CMK (cell line): ENCODE results near the gene MYL6B.
"Not testable (repeated sequence)": the region's sequence is repeated elsewhere in the genome, so short reads cannot be mapped to it uniquely, and the experiment has no call there.

Experiments used
- DNase-seq: peaks from one replicate; pipeline ENCODE4 v3.0.0-alpha.2; 2010; ENCODE audit warnings: low read depth

MYL6B gene

GRCh38 chr12:56153678-56154065 is 1.3 kb downstream of the MYL6B start:
- no peak for DNase-seq

GRCh38 chr12:56154246-56154771 is 1.9 kb downstream of the MYL6B start:
- no peak for DNase-seq

- no peak for DNase-seq
Measured at GRCh38 chr12:56154818-56155217, 2.4 kb downstream of the MYL6B start.

DNA sequence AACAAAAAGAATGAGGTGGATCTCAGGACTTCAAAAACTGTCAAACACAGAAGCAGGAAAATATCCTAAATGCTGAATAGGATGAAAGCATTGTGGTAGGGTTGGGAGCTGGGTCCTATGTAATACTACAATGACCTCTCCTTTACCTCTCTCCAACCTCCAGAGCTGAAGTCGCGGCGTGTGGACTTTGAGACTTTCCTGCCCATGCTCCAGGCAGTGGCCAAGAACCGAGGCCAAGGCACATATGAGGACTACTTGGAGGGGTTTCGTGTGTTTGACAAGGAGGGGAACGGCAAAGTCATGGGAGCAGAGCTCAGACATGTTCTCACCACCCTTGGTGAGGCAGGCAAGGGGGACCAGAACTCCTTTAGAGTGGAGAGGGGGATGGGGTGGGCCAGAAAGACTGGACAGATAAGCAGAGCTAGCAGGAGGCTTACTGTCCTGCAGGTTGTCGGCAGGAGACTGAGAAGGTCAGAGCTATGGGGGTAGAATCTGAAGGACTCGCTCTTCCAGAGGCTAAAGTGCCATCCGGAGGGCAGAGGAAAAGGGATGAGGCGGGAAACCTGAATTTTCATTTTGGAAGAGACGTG is 3.0 kb downstream of the MYL6B start:
- DNase-seq = no peak

DNA sequence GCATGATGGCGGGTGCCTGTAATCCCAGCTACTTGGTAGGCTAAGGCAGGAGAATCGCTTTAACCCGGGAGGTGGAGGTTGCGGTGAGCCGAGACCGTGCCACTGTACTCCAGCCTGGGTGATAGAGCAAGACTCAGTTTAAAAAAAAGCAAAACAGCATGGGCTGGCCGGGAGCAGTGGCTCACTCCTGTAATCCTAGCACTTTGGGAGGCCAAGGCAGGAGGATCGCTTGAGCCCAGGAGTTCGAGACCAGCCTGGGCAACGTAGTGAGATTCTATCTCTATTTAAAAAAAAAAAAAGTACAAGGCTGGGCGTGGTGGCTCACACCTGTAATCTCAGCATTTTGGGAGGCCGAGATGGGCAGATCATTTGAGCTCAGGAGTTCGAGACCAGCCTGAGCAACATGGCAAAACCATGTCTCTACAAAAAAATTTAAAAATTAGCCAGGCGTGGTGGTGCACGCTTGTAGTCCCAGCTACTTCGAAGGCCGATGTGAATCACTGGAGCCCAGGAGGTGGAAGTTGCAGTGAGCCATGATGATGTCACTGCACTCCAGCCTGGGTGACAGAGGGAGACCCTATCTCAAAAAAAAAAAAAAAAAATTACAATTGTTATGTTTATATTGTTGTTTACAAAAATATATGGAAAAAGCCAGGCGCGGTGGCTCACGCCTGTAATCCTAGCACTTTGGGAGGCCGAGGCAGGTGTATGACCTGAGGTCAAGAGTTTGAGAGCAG is 4.2 kb downstream of the MYL6B start:
- DNase-seq = not testable (repeated sequence)

GRCh38 chr12:56157201-56158028 is 5.0 kb downstream of the MYL6B start:
- peak; percentile 49 for DNase-seq

DNA sequence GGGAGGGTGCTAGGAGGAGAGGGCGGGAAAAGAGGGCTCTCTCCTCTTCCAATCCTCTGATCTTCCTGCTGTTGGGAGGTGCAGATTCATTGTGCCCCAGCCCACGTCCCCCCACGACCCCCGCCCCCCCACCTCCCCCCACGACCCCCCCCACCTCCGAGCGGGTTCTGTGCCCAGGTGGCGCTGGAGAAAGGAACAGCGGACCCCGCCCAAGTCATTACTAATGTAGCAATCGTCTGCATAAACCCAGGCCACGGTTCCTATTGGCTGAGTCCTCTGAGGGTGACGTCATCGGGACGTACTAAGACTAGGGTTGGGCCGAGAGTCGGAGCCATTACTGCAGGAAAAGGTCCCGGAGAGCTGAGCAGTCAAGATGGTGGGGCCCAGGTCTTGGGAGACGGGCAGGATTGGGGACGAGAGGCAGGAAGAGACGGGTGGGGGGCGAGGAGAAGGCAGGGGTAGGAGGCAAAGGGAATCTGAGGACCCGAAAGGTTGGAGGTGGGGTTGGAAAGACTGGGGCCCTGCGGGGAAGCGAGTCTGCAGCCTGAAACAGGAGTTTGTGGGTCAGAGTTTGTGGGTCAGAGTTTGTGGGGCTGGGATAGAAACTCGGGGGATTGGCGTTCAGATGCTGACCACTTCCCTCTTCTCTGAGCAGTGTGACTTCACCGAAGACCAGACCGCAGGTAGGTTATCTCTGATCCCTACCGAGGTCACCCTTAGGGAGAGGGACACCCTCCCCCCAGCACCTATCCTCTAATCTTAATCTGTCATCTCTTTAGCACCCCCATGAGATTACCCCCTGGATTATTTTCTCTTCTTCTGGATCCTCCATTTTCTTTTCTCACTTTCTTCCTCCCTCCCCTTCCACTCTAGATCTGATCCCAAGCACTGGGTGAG is 5.9 kb downstream of the MYL6B start, which contains the start of gene MYL6:
Gene MYL6 (plus strand): TSS at position 331 of the 897 bp plus-strand sequence. CDS start 43 bp downstream, at position 374.
- DNase-seq = peak; percentile 91

- no peak for DNase-seq
Measured at GRCh38 chr12:56158926-56159461, 6.6 kb downstream of the MYL6B start.

DNA sequence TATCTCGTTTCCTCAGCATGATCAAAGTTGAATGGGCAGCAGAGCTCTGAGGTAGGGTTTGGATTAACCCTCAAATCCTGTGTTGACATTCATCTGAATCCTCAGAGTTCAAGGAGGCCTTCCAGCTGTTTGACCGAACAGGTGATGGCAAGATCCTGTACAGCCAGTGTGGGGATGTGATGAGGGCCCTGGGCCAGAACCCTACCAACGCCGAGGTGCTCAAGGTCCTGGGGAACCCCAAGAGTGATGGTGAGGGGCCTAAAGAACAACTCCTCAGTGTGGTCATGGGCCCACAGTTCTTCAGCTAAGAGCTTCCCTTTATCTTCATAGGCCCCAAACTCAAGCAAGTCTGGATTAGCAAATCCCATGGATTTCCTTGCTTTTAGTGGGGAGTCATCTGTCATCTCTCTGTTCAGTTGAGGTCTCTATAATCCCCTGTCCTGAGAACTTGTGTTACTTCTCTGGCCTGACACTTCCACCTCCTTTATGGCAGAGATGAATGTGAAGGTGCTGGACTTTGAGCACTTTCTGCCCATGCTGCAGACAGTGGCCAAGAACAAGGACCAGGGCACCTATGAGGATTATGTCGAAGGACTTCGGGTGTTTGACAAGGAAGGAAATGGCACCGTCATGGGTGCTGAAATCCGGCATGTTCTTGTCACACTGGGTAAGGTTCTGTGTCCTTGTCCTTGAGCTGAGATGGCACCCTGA is 7.2 kb downstream of the MYL6B start:
- no peak for DNase-seq

- DNase-seq = no peak
Measured at GRCh38 chr12:56160193-56160763, 7.9 kb downstream of the MYL6B start.

DNA sequence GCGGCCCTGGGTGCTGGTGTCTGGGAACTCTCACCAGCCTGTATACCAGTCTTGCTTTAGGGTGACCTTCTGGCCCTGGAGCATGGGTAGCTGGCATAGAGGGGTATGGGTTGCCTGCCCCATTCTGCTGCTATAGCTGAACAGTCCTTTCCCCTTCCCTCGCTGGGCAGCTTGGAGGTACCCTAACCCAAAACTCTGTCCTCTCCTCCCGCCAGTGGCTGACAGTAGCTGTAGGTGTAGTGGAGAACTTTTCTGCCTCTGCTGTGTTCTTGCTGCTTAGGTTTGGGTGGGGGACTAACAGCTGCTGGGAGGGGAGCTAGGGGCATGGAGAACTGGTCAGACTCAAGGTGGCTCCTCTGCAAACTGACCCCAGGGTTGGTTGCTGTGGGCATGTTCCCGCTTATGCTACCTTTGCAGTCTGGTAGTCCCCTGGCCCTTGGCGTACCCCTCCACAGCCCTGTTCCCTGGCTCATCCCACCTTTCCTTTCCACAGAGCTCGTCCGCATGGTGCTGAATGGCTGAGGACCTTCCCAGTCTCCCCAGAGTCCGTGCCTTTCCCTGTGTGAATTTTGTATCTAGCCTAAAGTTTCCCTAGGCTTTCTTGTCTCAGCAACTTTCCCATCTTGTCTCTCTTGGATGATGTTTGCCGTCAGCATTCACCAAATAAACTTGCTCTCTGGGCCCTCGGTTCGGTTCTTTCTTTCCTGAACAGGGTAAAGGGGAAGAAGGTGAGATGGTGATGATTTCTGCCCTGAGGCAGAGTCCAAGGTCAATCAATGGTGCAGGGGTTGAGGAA is 8.7 kb downstream of the MYL6B start:
- no peak for DNase-seq

GRCh38 chr12:56161690-56162351 is 9.4 kb downstream of the MYL6B start:
- no peak for DNase-seq

- DNase-seq = no peak
Measured at GRCh38 chr12:56162468-56163290, 10.3 kb downstream of the MYL6B start.

- no peak for DNase-seq
Measured at GRCh38 chr12:56163533-56164344, 11.4 kb downstream of the MYL6B start.

DNA sequence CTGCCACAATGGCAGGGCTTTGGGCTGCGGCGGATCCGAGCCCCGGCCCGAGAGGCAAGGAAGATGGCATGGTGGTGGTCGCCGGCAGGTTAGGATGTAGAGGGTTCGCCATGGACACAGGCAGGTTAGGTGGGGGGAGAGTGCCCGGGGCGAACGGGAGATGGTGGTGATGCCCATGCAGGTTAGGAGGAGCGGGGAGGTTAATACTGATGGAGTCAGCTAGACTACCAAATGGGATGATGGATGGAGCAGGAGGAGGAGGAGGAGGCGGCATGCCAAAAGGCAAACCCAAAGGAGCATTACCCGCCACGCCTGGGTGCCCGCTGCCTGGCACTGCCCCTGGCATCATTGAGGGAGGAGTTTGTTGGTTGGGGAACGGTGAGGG is 11.9 kb downstream of the MYL6B start:
- DNase-seq = no peak

GRCh38 chr12:56165369-56165768 is 13.0 kb downstream of the MYL6B start:
- no peak for DNase-seq

DNA sequence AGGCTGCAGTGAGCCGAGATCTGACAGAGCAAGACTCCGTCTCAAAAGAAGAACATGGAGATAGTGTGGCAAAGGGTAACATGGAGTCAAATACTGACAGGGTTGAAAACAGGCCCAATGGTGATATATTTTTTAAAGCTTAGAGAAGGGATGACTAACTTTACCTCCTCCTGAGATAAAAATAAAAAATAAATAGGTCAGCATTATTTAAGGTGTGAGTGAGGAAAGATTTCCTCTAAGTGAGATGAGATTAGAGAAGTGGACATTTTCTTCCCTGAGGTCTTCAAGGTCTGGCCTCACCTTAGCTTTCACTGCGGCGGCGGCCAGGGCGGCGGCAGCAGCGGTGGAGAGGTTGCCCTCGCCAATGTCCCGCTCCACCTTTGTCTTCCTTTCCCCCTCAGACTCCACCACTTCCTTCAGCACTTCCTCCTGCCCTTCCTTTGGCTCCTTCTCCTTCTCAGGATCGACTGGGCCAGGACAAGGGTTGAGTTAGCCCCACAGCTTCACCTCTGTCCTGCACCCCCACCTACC is 16.9 kb downstream of the MYL6B start:
- DNase-seq = no peak
